ENCODE data around the gene MRPL11. TPM values are rescaled to one million over a fixed set of nuclear protein-coding genes. Genes with fewer than 3 reads are reported as not detected.
"Not testable (repeated sequence)": the region's sequence is repeated elsewhere in the genome, so short reads cannot be mapped to it uniquely, and the experiment has no call there.

MRPL11 gene
- total RNA-seq, 1 donor, result 40.0 TPM

- TF ChIP-seq CTCF (IDR thresholded peaks at IDR 0.05; ENCODE audit: insufficient read depth, low read length), result no peak
- no peak for DNase-seq (ENCODE audit: low read depth)
- no peak overlapping the region for H3K4me3 ChIP-seq (ENCODE audit: low read depth, low read length)
Measured at GRCh38 chr11:66447012-66447411, 8.4 kb upstream of the MRPL11 start.

GRCh38 chr11:66443602-66444001, 5.0 kb upstream of the MRPL11 start:
- peak; percentile 74 for DNase-seq (ENCODE audit: low read depth)
- TF ChIP-seq CTCF (IDR thresholded peaks at IDR 0.05; ENCODE audit: insufficient read depth, low read length), result no peak
- H3K4me3 ChIP-seq (ENCODE audit: low read depth, low read length), result no peak overlapping the region

- H3K4me3 ChIP-seq (ENCODE audit: low read depth, low read length); DNase-seq (ENCODE audit: low read depth): not testable (repeated sequence)
Measured at GRCh38 chr11:66440940-66441282, 2.3 kb upstream of the MRPL11 start.

- not testable (repeated sequence) for H3K4me3 ChIP-seq (ENCODE audit: low read depth, low read length); DNase-seq (ENCODE audit: low read depth)
Measured at GRCh38 chr11:66440101-66440939, 1.7 kb upstream of the MRPL11 start.

GRCh38 chr11:66437979-66438503, 607 bp downstream of the MRPL11 start:
- DNase-seq (ENCODE audit: low read depth), result no peak
- peak overlapping the region; percentile 90 for H3K4me3 ChIP-seq (ENCODE audit: low read depth, low read length)
- no peak for TF ChIP-seq CTCF (IDR thresholded peaks at IDR 0.05; ENCODE audit: insufficient read depth, low read length)

GRCh38 chr11:66432597-66432996, 6.1 kb downstream of the MRPL11 start:
- no peak overlapping the region for H3K4me3 ChIP-seq (ENCODE audit: low read depth, low read length)
- no peak for TF ChIP-seq CTCF (IDR thresholded peaks at IDR 0.05; ENCODE audit: insufficient read depth, low read length)
- no peak for DNase-seq (ENCODE audit: low read depth)

- not testable (repeated sequence) for H3K4me3 ChIP-seq (ENCODE audit: low read depth, low read length); DNase-seq (ENCODE audit: low read depth)
Measured at GRCh38 chr11:66431871-66432329, 6.7 kb downstream of the MRPL11 start.

- DNase-seq (ENCODE audit: low read depth), result not testable (repeated sequence)
Measured at GRCh38 chr11:66431287-66431686, 7.4 kb downstream of the MRPL11 start.

GRCh38 chr11:66429983-66430602, 8.6 kb downstream of the MRPL11 start:
- H3K4me3 ChIP-seq (ENCODE audit: low read depth, low read length), result no peak overlapping the region
- peak; percentile 79 for DNase-seq (ENCODE audit: low read depth)
- TF ChIP-seq CTCF (IDR thresholded peaks at IDR 0.05; ENCODE audit: insufficient read depth, low read length), result peak; percentile 82

More at GRCh38 chr11:66431287-66431686, 7.4 kb downstream of the MRPL11 start:
- not testable (repeated sequence) for H3K4me3 ChIP-seq (ENCODE audit: low read depth, low read length)
